ENCODE measurements around the gene CTBP2. TPM values are rescaled to one million over a fixed set of nuclear protein-coding genes. Genes with fewer than 3 reads are reported as not detected.

Gene CTBP2
- polyA plus RNA-seq, 6 donors from 2014 or later = 0.11 to 2.1 (median 0.40) TPM; not detected in 1

GRCh38 chr10:125160856-125161706 lies 718 bp upstream of the CTBP2 start:
- no peaks in the 10 kb centered on the region for H3K36me3 Mint-ChIP-seq
- peaks cover 4 to 7% (median 6%) of the 10 kb centered on the region in 3 donors for H3K4me1 Mint-ChIP-seq
- H3K27ac Mint-ChIP-seq = no peak overlapping the region
- H3K9me3 Mint-ChIP-seq = peaks cover 0 to 1% (median 0%) of the 10 kb centered on the region in 7 donors
- H3K27me3 Mint-ChIP-seq = peaks cover 25 to 50% (median 32%) of the 10 kb centered on the region in 3 donors
- peak overlapping the region; percentile 73 to 89 (median 82) for H3K4me3 Mint-ChIP-seq
- no peak for DNase-seq
- ATAC-seq (ENCODE audit: low read depth in 2 of 2) = peak; percentile 41 to 45

- Mint-ChIP-seq H3K36me3 (no peaks in the 10 kb centered on the region), H3K27me3 (peaks cover 41 to 62% (median 42%) of the 10 kb centered on the region in 3 donors), H3K27ac (no peak overlapping the region), H3K4me1 (peaks cover 4 to 7% (median 6%) of the 10 kb centered on the region in 3 donors), H3K4me3 (peak overlapping the region in 6 of 8 donors; percentile 36 to 78 (median 64)), H3K9me3 (peaks cover 0 to 1% (median 0%) of the 10 kb centered on the region in 7 donors)
- ATAC-seq (ENCODE audit: low read depth in 2 of 2) (no peak), DNase-seq (no peak)
These were observed 854 bp downstream of the CTBP2 start for GRCh38 chr10:125159486-125159931.

- H3K27ac Mint-ChIP-seq = peak overlapping the region in 2 of 6 donors; percentile 17 to 20
- H3K27me3 Mint-ChIP-seq = peaks cover 45 to 65% (median 47%) of the 10 kb centered on the region in 3 donors
These were observed 1.5 kb downstream of the CTBP2 start for GRCh38 chr10:125158601-125159485.

GRCh38 chr10:125158275-125158600 lies 2.1 kb downstream of the CTBP2 start:
- Mint-ChIP-seq H3K36me3 (no peaks in the 10 kb centered on the region), H3K27me3 (peaks cover 51 to 71% (median 53%) of the 10 kb centered on the region in 3 donors), H3K4me3 (peak overlapping the region; percentile 73 to 92 (median 88)), H3K27ac (peak overlapping the region in 2 of 6 donors; percentile 17 to 20), H3K4me1 (peaks cover 4 to 9% (median 7%) of the 10 kb centered on the region in 3 donors), H3K9me3 (peaks cover 0 to 1% (median 0%) of the 10 kb centered on the region in 7 donors)
- ATAC-seq (ENCODE audit: low read depth in 2 of 2) = no peak
- DNase-seq = no peak

More at GRCh38 chr10:125158601-125159485, 1.5 kb downstream of the CTBP2 start:
- Mint-ChIP-seq H3K4me1 (peaks cover 4 to 7% (median 6%) of the 10 kb centered on the region in 3 donors), H3K36me3 (no peaks in the 10 kb centered on the region), H3K9me3 (peaks cover 0 to 1% (median 0%) of the 10 kb centered on the region in 7 donors), H3K4me3 (peak overlapping the region; percentile 73 to 92 (median 88))
- DNase-seq (no peak), ATAC-seq (ENCODE audit: low read depth in 2 of 2) (peak; percentile 41 to 45)

- peaks cover 0 to 2% (median 0%) of the 10 kb centered on the region in 7 donors for H3K9me3 Mint-ChIP-seq
- ATAC-seq (ENCODE audit: low read depth in 2 of 2) (no peak), DNase-seq (no peak)
- peaks cover 52 to 73% (median 60%) of the 10 kb centered on the region in 3 donors for H3K27me3 Mint-ChIP-seq
- H3K27ac Mint-ChIP-seq = no peak overlapping the region
- H3K36me3 Mint-ChIP-seq = no peaks in the 10 kb centered on the region
- H3K4me3 Mint-ChIP-seq = peak overlapping the region in 5 of 8 donors; percentile 22 to 78 (median 70)
- H3K4me1 Mint-ChIP-seq = peaks cover 4 to 12% (median 7%) of the 10 kb centered on the region in 3 donors
These were observed 2.9 kb downstream of the CTBP2 start for GRCh38 chr10:125157505-125157904.

GRCh38 chr10:125156739-125157480 lies 3.5 kb downstream of the CTBP2 start:
- H3K27ac Mint-ChIP-seq = no peak overlapping the region
- H3K27me3 Mint-ChIP-seq = peaks cover 55 to 71% (median 64%) of the 10 kb centered on the region in 3 donors
- peaks cover 4 to 12% (median 7%) of the 10 kb centered on the region in 3 donors for H3K4me1 Mint-ChIP-seq
- ATAC-seq (ENCODE audit: low read depth in 2 of 2) = no peak
- peak overlapping the region in 3 of 8 donors; percentile 22 to 56 (median 34) for H3K4me3 Mint-ChIP-seq
- H3K36me3 Mint-ChIP-seq = no peaks in the 10 kb centered on the region
- DNase-seq = no peak
- H3K9me3 Mint-ChIP-seq = peaks cover 0 to 2% (median 0%) of the 10 kb centered on the region in 7 donors

- H3K36me3 Mint-ChIP-seq = no peaks in the 10 kb centered on the region
- no peak overlapping the region for H3K27ac Mint-ChIP-seq
- peaks cover 0 to 2% (median 0%) of the 10 kb centered on the region in 7 donors for H3K9me3 Mint-ChIP-seq
- H3K27me3 Mint-ChIP-seq = peaks cover 57 to 65% (median 64%) of the 10 kb centered on the region in 3 donors
- no peak overlapping the region for H3K4me3 Mint-ChIP-seq
- peaks cover 4 to 14% (median 7%) of the 10 kb centered on the region in 3 donors for H3K4me1 Mint-ChIP-seq
- DNase-seq (no peak), ATAC-seq (ENCODE audit: low read depth in 2 of 2) (no peak)
These were observed 4.2 kb downstream of the CTBP2 start for GRCh38 chr10:125156196-125156595.

GRCh38 chr10:125155101-125155500 lies 5.3 kb downstream of the CTBP2 start:
- H3K36me3 Mint-ChIP-seq = peaks cover 0 to 3% of the 10 kb centered on the region in 2 donors
- DNase-seq (no peak), ATAC-seq (ENCODE audit: low read depth in 2 of 2) (no peak)
- H3K4me1 Mint-ChIP-seq = peaks cover 4 to 20% (median 7%) of the 10 kb centered on the region in 3 donors
- no peak overlapping the region for H3K27ac Mint-ChIP-seq
- H3K9me3 Mint-ChIP-seq = peaks cover 0 to 2% (median 0%) of the 10 kb centered on the region in 7 donors
- peak overlapping the region in 2 of 8 donors; percentile 6 to 22 for H3K4me3 Mint-ChIP-seq
- H3K27me3 Mint-ChIP-seq = peaks cover 65 to 75% (median 69%) of the 10 kb centered on the region in 3 donors

- H3K27ac Mint-ChIP-seq = no peak overlapping the region
- peak overlapping the region in 1 of 8 donors; percentile 6 for H3K4me3 Mint-ChIP-seq
- ATAC-seq (ENCODE audit: low read depth in 2 of 2) (no peak), DNase-seq (no peak)
- H3K4me1 Mint-ChIP-seq = peaks cover 4 to 20% (median 7%) of the 10 kb centered on the region in 3 donors
- peaks cover 71 to 81% (median 75%) of the 10 kb centered on the region in 3 donors for H3K27me3 Mint-ChIP-seq
- peaks cover 0 to 2% (median 0%) of the 10 kb centered on the region in 7 donors for H3K9me3 Mint-ChIP-seq
- H3K36me3 Mint-ChIP-seq = peaks cover 0 to 4% of the 10 kb centered on the region in 2 donors
These were observed 5.8 kb downstream of the CTBP2 start for GRCh38 chr10:125154529-125154928.

GRCh38 chr10:125153703-125154490 lies 6.5 kb downstream of the CTBP2 start:
- peaks cover 4 to 20% (median 11%) of the 10 kb centered on the region in 3 donors for H3K4me1 Mint-ChIP-seq
- H3K27ac Mint-ChIP-seq = no peak overlapping the region

GRCh38 chr10:125152450-125153368 lies 7.7 kb downstream of the CTBP2 start:
- H3K9me3 Mint-ChIP-seq = peaks cover 0 to 2% (median 0%) of the 10 kb centered on the region in 7 donors
- H3K27ac Mint-ChIP-seq = no peak overlapping the region
- H3K4me3 Mint-ChIP-seq = peak overlapping the region in 1 of 8 donors; percentile 15
- peaks cover 81 to 92% (median 84%) of the 10 kb centered on the region in 3 donors for H3K27me3 Mint-ChIP-seq
- H3K4me1 Mint-ChIP-seq = peaks cover 0 to 14% (median 4%) of the 10 kb centered on the region in 3 donors
- DNase-seq = no peak
- no peak for ATAC-seq (ENCODE audit: low read depth in 2 of 2)
- peaks cover 4 to 5% of the 10 kb centered on the region in 2 donors for H3K36me3 Mint-ChIP-seq

More at GRCh38 chr10:125153703-125154490, 6.5 kb downstream of the CTBP2 start:
- peak overlapping the region in 3 of 8 donors; percentile 6 to 53 (median 26) for H3K4me3 Mint-ChIP-seq
- H3K27me3 Mint-ChIP-seq = peaks cover 77 to 87% (median 81%) of the 10 kb centered on the region in 3 donors
- H3K36me3 Mint-ChIP-seq = peaks cover 0 to 4% of the 10 kb centered on the region in 2 donors
- DNase-seq (no peak), ATAC-seq (ENCODE audit: low read depth in 2 of 2) (no peak)
- H3K9me3 Mint-ChIP-seq = peaks cover 0 to 2% (median 0%) of the 10 kb centered on the region in 7 donors
